ENCODE results near the gene HMG20B.
"Not testable (repeated sequence)": the region's sequence is repeated elsewhere in the genome, so short reads cannot be mapped to it uniquely, and the experiment has no call there.

Gene HMG20B

GRCh38 chr19:3578390-3578789 is 5.6 kb downstream of the HMG20B start:
- in situ Hi-C loops (cut with HindIII; ENCODE audit: low sequenced_read_pairs): no loop called here

DNA sequence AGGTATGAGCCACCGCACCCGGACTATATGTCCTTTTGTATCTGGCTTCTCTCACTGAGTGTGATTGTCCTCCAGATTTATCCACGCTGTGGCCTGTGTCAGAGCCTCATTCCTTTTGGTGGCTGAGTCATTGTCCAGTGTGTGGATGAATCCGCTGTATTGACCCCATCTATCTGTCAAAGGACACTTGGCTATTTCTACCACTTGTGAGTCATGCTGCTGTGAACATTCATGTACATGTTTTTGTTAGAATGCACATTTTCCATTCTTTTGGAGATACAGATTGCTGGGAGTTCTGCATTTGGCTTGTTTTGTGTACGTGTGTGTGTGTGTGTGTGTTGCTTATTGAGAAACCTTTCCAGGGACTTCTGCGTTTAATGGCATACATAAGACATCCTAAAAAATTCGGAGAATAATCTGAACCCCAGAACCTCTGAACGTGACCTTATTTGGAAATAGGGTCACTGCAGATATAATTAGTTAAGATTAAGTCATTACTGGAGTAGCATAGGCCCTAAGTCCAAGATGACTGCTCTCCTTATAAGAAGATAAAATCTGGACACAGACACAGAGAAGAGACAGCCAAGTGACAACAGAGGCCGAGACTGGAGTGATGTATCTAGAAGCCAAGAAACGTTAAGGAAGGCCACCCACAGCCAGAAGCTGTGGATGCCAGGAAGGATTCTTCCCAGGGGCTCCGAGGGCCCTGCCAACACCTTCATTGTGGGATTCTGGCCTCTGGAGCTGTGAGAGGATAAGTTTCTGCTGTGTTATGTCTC is 7.6 kb downstream of the HMG20B start:
- in situ Hi-C loops (cut with HindIII; ENCODE audit: low sequenced_read_pairs): no loop called here

GRCh38 chr19:3581792-3582191 is 9.0 kb downstream of the HMG20B start:
- in situ Hi-C loops (cut with HindIII; ENCODE audit: low sequenced_read_pairs): not testable (repeated sequence)

DNA sequence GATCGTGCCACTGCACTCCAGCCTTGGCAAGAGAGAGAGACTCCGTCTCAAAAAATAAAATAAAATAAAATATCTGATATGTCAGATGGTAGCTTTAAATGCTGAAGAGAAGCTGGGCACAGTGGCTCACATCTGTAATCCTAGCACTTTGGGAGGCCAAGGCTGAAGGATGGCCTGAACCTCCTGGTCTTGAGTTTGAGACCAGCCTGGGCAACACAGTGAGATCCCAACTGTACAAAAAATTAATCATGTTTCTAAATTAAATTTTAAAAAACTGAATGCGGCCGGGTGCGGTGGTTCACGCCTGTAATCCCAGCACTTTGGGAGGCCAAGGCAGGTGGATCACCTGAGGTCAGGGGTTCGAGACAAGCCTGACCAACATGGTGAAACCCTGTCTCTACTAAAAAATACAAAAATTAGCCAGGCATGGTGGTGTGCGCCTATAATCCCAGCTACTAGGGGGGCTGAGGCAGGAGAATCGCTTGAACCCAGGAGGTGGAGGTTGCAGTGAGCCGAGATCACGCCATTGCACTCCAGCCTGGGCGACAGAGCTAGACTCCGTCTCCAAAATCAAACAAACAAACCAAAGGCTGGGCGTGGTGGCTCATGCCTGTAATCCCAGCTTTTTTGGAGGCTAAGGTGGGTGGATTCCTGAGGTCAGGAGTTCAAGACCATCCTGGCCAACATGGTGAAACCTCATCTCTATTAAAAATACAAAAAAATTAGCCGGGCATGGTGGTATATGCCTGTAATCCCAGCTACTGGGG is 11.5 kb downstream of the HMG20B start:
- in situ Hi-C loops (cut with HindIII; ENCODE audit: low sequenced_read_pairs): not testable (repeated sequence)

- in situ Hi-C loops (cut with HindIII; ENCODE audit: low sequenced_read_pairs): no loop called here
Observed at GRCh38 chr19:3585301-3586126, 12.8 kb downstream of the HMG20B start, which contains the start of gene GIPC3. GIPC3 (plus strand) TSS chr19:3585478; CDS start chr19:3585598, 120 bp downstream.

- in situ Hi-C loops (cut with HindIII; ENCODE audit: low sequenced_read_pairs): no loop called here
Observed at GRCh38 chr19:3586127-3586626, 13.4 kb downstream of the HMG20B start.

DNA sequence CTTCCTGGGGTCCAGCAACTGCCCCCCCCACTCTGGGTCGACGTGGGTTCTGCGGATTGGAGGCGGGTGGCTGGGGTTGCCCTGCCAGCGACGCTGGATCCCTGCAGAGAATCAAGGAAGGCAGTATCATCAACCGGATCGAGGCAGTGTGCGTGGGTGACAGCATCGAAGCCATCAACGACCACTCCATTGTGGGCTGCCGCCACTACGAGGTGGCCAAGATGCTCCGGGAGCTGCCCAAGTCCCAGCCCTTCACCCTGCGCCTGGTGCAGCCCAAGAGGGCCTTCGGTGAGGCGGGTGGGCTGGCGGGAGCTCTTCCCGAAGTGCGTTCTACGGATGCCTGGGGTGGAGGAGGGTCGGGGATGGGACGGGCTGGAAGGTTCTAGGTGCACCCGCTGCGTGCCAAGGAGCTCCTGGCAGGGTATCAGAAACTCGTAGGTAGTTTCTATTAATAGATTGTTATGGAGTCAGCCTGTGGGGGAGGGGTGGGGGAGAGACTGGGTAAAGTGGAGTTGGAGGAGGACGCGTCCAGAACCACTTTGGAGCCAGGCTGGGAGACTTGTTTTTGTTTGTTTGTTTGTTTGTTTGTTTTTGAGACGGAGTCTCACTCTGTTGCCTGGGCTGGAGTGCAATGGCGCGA is 14.1 kb downstream of the HMG20B start:
- in situ Hi-C loops (cut with HindIII; ENCODE audit: low sequenced_read_pairs): no loop called here

- in situ Hi-C loops (cut with HindIII; ENCODE audit: low sequenced_read_pairs): no loop called here
Observed at GRCh38 chr19:3589439-3589838, 16.7 kb downstream of the HMG20B start.

DNA sequence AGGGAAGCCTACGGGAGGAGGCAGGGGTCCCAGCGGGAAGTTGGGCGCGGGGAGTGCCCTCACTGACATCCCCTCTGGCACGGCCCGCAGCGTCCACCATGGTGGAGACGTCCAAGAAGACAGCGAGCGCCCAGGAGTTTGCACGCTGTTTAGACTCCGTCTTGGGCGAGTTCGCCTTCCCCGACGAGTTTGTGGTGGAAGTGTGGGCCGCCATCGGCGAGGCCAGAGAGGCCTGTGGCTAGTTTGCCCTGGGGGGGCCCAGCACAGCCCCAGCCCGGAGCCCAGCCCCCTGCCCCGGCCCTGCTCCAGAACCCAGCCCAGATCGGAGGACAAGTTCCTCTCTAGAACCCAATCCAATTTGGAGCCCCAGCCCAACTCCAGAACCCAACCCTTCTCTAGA is 17.2 kb downstream of the HMG20B start:
- in situ Hi-C loops (cut with HindIII; ENCODE audit: low sequenced_read_pairs): no loop called here

- in situ Hi-C loops (cut with HindIII; ENCODE audit: low sequenced_read_pairs): no loop called here
Observed at GRCh38 chr19:3590991-3591659, 18.4 kb downstream of the HMG20B start.

DNA sequence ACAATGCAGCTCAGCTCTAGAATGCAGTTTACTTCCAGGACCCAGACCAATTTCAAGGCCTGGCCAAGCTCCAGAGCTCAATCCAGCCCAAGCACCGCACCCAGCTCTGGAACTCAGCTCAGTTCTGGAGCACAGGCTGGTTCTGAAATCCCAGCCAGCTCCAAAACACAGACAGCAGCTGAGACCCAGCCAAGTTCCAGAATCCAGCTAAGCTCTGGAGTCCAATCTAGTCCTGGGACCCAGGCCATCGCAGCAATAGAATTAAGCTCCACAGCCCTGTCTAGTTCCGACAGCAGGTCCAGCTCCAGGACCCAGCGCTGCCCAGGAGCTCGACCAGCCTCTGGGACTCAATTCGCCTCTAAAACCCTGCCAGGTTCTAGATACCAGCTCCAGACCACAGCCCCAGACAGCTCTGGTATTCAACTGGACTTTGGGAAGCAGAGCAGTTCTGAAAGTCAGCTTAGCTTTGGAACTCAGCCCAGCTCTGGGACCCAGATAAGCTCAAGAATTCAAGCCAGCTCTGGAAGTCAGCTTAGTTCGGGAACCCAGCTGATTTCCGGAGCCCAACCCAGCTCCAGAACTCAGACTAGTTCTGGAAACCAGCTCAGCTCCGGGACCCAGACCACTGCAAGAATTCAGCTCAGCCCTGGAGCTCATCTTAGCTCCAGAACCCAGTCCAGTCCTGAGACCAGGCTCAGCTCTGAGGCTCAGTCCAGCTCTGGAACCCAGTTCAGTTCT is 19.3 kb downstream of the HMG20B start:
- in situ Hi-C loops (cut with HindIII; ENCODE audit: low sequenced_read_pairs): no loop called here

DNA sequence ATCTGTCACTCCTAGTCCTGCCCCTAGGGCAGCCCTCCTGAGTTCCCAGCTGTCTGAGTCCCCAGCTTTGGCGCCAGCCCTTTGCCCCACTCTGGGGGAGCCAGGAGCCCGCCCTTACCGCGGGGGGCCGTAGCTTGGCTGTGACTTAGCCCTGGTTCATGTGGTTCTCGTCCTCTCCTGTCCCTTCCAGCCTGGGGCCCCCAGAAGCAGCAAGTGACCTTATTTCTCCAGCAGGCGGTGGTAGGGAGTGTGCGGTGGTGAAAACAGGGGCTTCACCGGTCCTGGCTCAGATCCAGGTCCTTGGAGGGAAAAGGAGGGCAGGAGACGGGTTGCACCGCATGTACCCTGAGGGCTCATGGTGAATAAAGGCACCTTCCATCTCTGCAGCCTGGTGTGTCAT is 20.4 kb downstream of the HMG20B start:
- in situ Hi-C loops (cut with HindIII; ENCODE audit: low sequenced_read_pairs): no loop called here

- in situ Hi-C loops (cut with HindIII; ENCODE audit: low sequenced_read_pairs): no loop called here
Observed at GRCh38 chr19:3595521-3596061, 22.8 kb downstream of the HMG20B start.

DNA sequence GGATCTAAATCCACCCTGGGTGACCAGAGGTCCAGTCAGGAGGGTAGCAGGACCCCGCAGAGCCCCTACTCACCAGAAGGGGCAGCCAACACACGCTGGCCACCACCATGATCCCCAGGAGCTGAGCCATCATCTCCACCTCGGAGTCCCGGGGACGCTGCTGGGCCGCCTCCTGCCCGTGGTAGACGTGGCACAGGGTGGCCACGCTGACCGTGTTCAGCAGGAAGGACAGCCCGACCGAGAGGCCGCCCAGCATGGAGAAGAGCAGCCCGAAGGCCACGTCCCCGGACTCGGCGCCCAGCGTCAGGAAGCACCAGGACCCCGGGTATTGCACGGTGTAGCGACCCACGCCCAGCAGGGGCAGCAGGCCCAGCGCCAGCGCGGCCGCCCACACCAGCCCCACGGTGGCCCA is 27.0 kb downstream of the HMG20B start:
- in situ Hi-C loops (cut with HindIII; ENCODE audit: low sequenced_read_pairs): no loop called here

DNA sequence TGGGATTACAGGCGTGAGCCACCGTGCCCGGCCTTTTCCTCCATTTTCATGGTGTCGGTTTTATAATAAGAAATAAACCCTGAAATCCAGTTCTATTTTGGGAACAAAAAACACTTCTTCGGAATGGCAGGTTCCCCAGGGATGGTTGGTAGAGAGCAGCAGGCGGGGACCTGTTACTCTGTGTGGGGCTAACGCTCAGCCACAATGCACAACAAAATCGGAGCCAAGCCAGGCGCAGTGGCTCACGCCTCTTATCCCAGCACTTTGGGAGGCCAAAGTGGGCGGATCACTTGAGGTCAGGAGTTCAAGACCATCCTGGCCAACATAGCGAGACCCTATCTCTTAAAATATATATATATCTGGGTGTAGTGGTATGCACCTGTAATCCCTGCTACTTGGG is 28.3 kb downstream of the HMG20B start:
- in situ Hi-C loops (cut with HindIII; ENCODE audit: low sequenced_read_pairs): no loop called here

GRCh38 chr19:3603121-3603811 is 30.5 kb downstream of the HMG20B start:
- in situ Hi-C loops (cut with HindIII; ENCODE audit: low sequenced_read_pairs): no loop called here

GRCh38 chr19:3604227-3604986 is 31.7 kb downstream of the HMG20B start:
- in situ Hi-C loops (cut with HindIII; ENCODE audit: low sequenced_read_pairs): no loop called here

DNA sequence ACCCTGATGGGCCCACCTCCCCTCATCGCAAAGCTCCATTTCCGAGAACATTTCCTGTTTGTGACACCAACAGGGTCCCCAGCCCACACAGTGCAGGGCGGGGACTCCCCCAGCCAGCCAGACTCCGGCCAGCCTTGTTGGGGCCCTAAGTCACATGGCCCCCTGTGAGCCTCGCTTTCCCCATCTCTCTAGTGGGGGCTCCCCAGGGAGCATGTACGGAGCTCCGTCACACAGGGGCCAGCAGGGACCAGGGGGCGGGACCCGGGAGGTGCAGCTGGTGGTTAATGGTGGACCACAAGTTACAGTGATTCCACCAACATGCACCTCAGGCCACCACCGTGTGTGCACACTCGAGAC is 32.2 kb downstream of the HMG20B start:
- in situ Hi-C loops (cut with HindIII; ENCODE audit: low sequenced_read_pairs): no loop called here
